HEK293 (cell line): ENCODE measurements around the gene CBY2.

Source experiments
- HOXA7 ChIP-seq: sonication (generic); formaldehyde crosslinking; IDR thresholded peaks from 2 replicates; pipeline ENCODE4 v1.8.1; 2022; ENCODE audit warnings: missing genetic modification reagents, borderline replicate concordance
- RBAK ChIP-seq: fragments of 450-650 bp; formaldehyde crosslinking; IDR thresholded peaks from 2 replicates; pipeline ENCODE4 v1.5.1; 2016; ENCODE audit warnings: missing biosample characterization, missing genetic modification characterization
- SETDB1 ChIP-seq: IDR thresholded peaks from one replicate; pipeline ENCODE4 v1.6.1; 2017; ENCODE audit warnings: mild to moderate bottlenecking, low read length, moderate library complexity, mixed read lengths; ENCODE audit not compliant: insufficient read length
- SP2 ChIP-seq: fragments of 450-650 bp; formaldehyde crosslinking; IDR thresholded peaks from 2 replicates; pipeline ENCODE4 v1.5.1; 2016; ENCODE audit warnings: missing biosample characterization, missing genetic modification characterization
- SP3 ChIP-seq: fragments of 450-650 bp; formaldehyde crosslinking; IDR thresholded peaks from 2 replicates; pipeline ENCODE4 v1.5.1; 2016; ENCODE audit warnings: missing biosample characterization, missing genetic modification characterization
- WT1 ChIP-seq: fragments of 450-650 bp; formaldehyde crosslinking; IDR thresholded peaks from 2 replicates; pipeline ENCODE4 v1.5.1; 2016; ENCODE audit warnings: missing biosample characterization, missing genetic modification characterization
- ZFP41 ChIP-seq: fragments of 450-650 bp; formaldehyde crosslinking; IDR thresholded peaks from 2 replicates; pipeline ENCODE4 v1.5.1; 2016; ENCODE audit warnings: missing biosample characterization, missing genetic modification characterization, borderline replicate concordance
- ZFP69B ChIP-seq: fragments of 450-650 bp; formaldehyde crosslinking; IDR thresholded peaks from 2 replicates; pipeline ENCODE4 v1.5.1; 2016; ENCODE audit warnings: missing biosample characterization, missing genetic modification characterization
- ZNF10 ChIP-seq: fragments of 450-650 bp; formaldehyde crosslinking; IDR thresholded peaks from 2 replicates; pipeline ENCODE4 v1.5.1; 2017; ENCODE audit warnings: missing biosample characterization, missing genetic modification characterization
- ZNF157 ChIP-seq: fragments of 450-650 bp; formaldehyde crosslinking; IDR thresholded peaks from 2 replicates; pipeline ENCODE4 v1.5.1; 2016; ENCODE audit warnings: missing biosample characterization, missing genetic modification characterization
- ZNF169 ChIP-seq: fragments of 450-650 bp; formaldehyde crosslinking; IDR thresholded peaks from 2 replicates; pipeline ENCODE4 v1.5.1; 2016; ENCODE audit warnings: missing biosample characterization, missing genetic modification characterization
- ZNF239 ChIP-seq: fragments of 450-650 bp; formaldehyde crosslinking; IDR thresholded peaks from 2 replicates; pipeline ENCODE4 v1.5.1; 2016; ENCODE audit warnings: missing biosample characterization, missing genetic modification characterization
- ZNF292 ChIP-seq: fragments of 450-650 bp; formaldehyde crosslinking; IDR thresholded peaks from 2 replicates; pipeline ENCODE4 v1.5.1; 2016; ENCODE audit warnings: low read depth, missing biosample characterization, missing genetic modification characterization, borderline replicate concordance
- ZNF311 ChIP-seq: fragments of 450-650 bp; formaldehyde crosslinking; IDR thresholded peaks from 2 replicates; pipeline ENCODE4 v1.5.1; 2017; ENCODE audit warnings: missing biosample characterization, missing genetic modification characterization, borderline replicate concordance
- ZNF350 ChIP-seq: fragments of 450-650 bp; formaldehyde crosslinking; IDR thresholded peaks from 2 replicates; pipeline ENCODE4 v1.5.0; 2017; ENCODE audit warnings: missing biosample characterization, mild to moderate bottlenecking, missing genetic modification characterization
- ZNF416 ChIP-seq: fragments of 450-650 bp; formaldehyde crosslinking; IDR thresholded peaks from 2 replicates; pipeline ENCODE4 v1.5.1; 2016; ENCODE audit warnings: missing biosample characterization, missing genetic modification characterization
- ZNF48 ChIP-seq: fragments of 450-650 bp; formaldehyde crosslinking; IDR thresholded peaks from 2 replicates; pipeline ENCODE4 v1.5.1; 2016; ENCODE audit warnings: missing biosample characterization, missing genetic modification characterization
- ZNF501 ChIP-seq: fragments of 450-650 bp; formaldehyde crosslinking; IDR thresholded peaks from 2 replicates; pipeline ENCODE4 v1.5.1; 2016; ENCODE audit warnings: missing biosample characterization, missing genetic modification characterization
- ZNF510 ChIP-seq: fragments of 450-650 bp; formaldehyde crosslinking; IDR thresholded peaks from 2 replicates; pipeline ENCODE4 v1.5.1; 2018; ENCODE audit warnings: mild to moderate bottlenecking, missing genetic modification characterization, missing biosample characterization; ENCODE audit not compliant: insufficient replicate concordance
- ZNF521 ChIP-seq: fragments of 450-650 bp; formaldehyde crosslinking; IDR thresholded peaks from 2 replicates; pipeline ENCODE4 v1.5.1; 2017; ENCODE audit warnings: missing biosample characterization, mild to moderate bottlenecking, missing genetic modification characterization
- ZNF555 ChIP-seq: fragments of 450-650 bp; formaldehyde crosslinking; conservative IDR thresholded peaks from 2 replicates; pipeline ENCODE4 v1.5.1; 2017; ENCODE audit warnings: missing biosample characterization, mild to moderate bottlenecking, missing genetic modification characterization, inconsistent platforms
- ZNF560 ChIP-seq: fragments of 450-650 bp; formaldehyde crosslinking; IDR thresholded peaks from 2 replicates; pipeline ENCODE4 v1.5.1; 2017; ENCODE audit warnings: missing biosample characterization, missing genetic modification characterization, borderline replicate concordance
- ZNF571 ChIP-seq: fragments of 450-650 bp; formaldehyde crosslinking; IDR thresholded peaks from 2 replicates; pipeline ENCODE4 v1.5.0; 2017; ENCODE audit warnings: missing biosample characterization, missing genetic modification characterization
- ZNF600 ChIP-seq: fragments of 450-650 bp; formaldehyde crosslinking; IDR thresholded peaks from 2 replicates; pipeline ENCODE4 v1.5.1; 2016; ENCODE audit warnings: missing biosample characterization, missing genetic modification characterization
- ZNF610 ChIP-seq: fragments of 450-650 bp; formaldehyde crosslinking; IDR thresholded peaks from 2 replicates; pipeline ENCODE4 v1.5.1; 2016; ENCODE audit warnings: missing biosample characterization, missing genetic modification characterization, borderline replicate concordance
- ZNF621 ChIP-seq: fragments of 450-650 bp; formaldehyde crosslinking; IDR thresholded peaks from 2 replicates; pipeline ENCODE4 v1.5.1; 2017; ENCODE audit warnings: missing biosample characterization, missing genetic modification characterization
- ZNF707 ChIP-seq: fragments of 450-650 bp; formaldehyde crosslinking; IDR thresholded peaks from 2 replicates; pipeline ENCODE4 v1.5.1; 2016; ENCODE audit warnings: missing biosample characterization, missing genetic modification characterization
- ZSCAN30 ChIP-seq: fragments of 450-650 bp; IDR thresholded peaks from 2 replicates; pipeline ENCODE4 v1.5.1; 2018; ENCODE audit warnings: missing biosample characterization, mild to moderate bottlenecking, missing genetic modification characterization, moderate library complexity
- ZXDB ChIP-seq: fragments of 450-650 bp; formaldehyde crosslinking; IDR thresholded peaks from 2 replicates; pipeline ENCODE4 v1.5.1; 2016; ENCODE audit warnings: missing biosample characterization, missing genetic modification characterization
- TF ChIP-seq, protein P1 (sequence below): fragments of 450-650 bp; formaldehyde crosslinking; IDR thresholded peaks from 2 replicates; pipeline ENCODE4 v1.5.1; 2016; ENCODE audit warnings: missing biosample characterization, missing genetic modification characterization
- TF ChIP-seq, protein P2 (sequence below): fragments of 450-650 bp; formaldehyde crosslinking; IDR thresholded peaks from 2 replicates; pipeline ENCODE4 v1.5.1; 2016; ENCODE audit warnings: missing biosample characterization, missing genetic modification characterization
- TF ChIP-seq, protein P3 (sequence below): fragments of 450-650 bp; formaldehyde crosslinking; conservative IDR thresholded peaks from 2 replicates; pipeline ENCODE4 v1.5.1; 2016; ENCODE audit warnings: low read depth, missing biosample characterization, missing genetic modification characterization
- TF ChIP-seq, protein P4 (sequence below): fragments of 450-650 bp; formaldehyde crosslinking; IDR thresholded peaks from 2 replicates; pipeline ENCODE4 v1.5.1; 2017; ENCODE audit warnings: missing biosample characterization, missing genetic modification characterization

The CBY2 gene

DNA sequence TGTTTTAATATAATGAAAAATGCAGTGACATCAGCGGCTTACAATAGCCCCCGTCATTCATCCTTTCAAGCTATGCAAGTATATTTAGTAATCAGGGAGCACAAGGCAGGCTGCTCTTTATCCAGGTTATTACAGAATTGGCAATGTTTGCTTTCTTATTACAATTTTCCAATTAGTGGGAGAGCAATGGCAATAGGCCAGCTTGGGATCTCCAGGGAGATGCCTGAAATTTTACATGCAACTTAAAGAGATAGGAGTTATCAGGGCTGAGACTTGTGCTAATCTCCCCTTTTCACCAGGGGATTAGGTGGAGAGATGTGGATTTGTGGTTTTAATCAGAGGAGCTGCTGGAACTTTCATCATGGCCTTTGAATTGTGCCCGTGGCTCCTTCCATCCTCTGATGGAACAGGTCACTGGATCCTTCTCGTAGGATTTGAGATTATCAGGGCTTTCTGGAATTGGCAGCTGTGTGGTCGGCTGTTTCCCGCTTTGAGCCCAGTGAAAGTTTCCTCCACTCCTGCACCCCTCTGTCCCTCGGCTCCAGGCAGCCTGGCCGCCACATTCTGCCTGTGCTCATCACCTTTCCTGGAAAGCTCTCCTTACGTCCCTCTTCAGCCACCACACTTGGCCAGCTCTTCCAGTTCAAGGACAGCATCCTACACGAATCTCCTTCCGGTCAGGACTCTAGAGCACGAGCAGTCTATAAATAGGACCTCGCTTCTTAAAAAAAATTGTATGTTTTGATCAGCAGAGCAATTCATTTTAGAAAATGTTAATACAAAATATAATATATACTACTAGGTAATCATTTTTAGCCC is 47.0 kb downstream of the CBY2 start (continued):
- TF ChIP-seq ZNF610 (tag by site-specific recombination) (no peak), SP2 (no peak), ZNF292 (no peak), ZNF621 (tag by site-specific recombination) (no peak), HOXA7 (CRISPR knock-in tag) (no peak), ZFP69B (tag by site-specific recombination) (no peak), ZNF510 (tag by site-specific recombination) (no peak), RBAK (no peak), ZSCAN30 (tag by site-specific recombination) (0 out of 2 replicates have a peak, but pooled peaks have one; percentile 23), ZNF600 (tag by site-specific recombination) (peak; percentile 62), ZNF311 (tag by site-specific recombination) (no peak), ZNF416 (tag by site-specific recombination) (no peak), ZNF239 (no peak), ZNF169 (tag by site-specific recombination) (no peak), ZFP41 (tag by site-specific recombination) (no peak), ZNF10 (no peak), WT1 (peak; percentile 98), ZNF555 (tag by site-specific recombination) (no peak), ZNF501 (tag by site-specific recombination) (peak; percentile 57; the same call in 1 of the 2 replicates), ZNF350 (tag by site-specific recombination) (no peak), ZNF157 (tag by site-specific recombination) (no peak), ZXDB (tag by site-specific recombination) (no peak), SP3 (tag by site-specific recombination) (no peak), ZNF560 (tag by site-specific recombination) (no peak), ZNF707 (tag by site-specific recombination) (no peak), ZNF48 (tag by site-specific recombination) (no peak), ZNF521 (no peak), ZNF571 (tag by site-specific recombination) (no peak), SETDB1 (no peak)
- TF ChIP-seq, protein P1, sequence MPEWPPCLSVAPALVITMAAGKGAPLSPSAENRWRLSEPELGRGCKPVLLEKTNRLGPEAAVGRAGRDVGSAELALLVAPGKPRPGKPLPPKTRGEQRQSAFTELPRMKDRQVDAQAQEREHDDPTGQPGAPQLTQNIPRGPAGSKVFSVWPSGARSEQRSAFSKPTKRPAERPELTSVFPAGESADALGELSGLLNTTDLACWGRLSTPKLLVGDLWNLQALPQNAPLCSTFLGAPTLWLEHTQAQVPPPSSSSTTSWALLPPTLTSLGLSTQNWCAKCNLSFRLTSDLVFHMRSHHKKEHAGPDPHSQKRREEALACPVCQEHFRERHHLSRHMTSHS = no peak
- TF ChIP-seq, protein P2, sequence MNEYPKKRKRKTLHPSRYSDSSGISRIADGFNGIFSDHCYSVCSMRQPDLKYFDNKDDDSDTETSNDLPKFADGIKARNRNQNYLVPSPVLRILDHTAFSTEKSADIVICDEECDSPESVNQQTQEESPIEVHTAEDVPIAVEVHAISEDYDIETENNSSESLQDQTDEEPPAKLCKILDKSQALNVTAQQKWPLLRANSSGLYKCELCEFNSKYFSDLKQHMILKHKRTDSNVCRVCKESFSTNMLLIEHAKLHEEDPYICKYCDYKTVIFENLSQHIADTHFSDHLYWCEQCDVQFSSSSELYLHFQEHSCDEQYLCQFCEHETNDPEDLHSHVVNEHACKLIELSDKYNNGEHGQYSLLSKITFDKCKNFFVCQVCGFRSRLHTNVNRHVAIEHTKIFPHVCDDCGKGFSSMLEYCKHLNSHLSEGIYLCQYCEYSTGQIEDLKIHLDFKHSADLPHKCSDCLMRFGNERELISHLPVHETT (tag by site-specific recombination) = no peak
- TF ChIP-seq, protein P3, sequence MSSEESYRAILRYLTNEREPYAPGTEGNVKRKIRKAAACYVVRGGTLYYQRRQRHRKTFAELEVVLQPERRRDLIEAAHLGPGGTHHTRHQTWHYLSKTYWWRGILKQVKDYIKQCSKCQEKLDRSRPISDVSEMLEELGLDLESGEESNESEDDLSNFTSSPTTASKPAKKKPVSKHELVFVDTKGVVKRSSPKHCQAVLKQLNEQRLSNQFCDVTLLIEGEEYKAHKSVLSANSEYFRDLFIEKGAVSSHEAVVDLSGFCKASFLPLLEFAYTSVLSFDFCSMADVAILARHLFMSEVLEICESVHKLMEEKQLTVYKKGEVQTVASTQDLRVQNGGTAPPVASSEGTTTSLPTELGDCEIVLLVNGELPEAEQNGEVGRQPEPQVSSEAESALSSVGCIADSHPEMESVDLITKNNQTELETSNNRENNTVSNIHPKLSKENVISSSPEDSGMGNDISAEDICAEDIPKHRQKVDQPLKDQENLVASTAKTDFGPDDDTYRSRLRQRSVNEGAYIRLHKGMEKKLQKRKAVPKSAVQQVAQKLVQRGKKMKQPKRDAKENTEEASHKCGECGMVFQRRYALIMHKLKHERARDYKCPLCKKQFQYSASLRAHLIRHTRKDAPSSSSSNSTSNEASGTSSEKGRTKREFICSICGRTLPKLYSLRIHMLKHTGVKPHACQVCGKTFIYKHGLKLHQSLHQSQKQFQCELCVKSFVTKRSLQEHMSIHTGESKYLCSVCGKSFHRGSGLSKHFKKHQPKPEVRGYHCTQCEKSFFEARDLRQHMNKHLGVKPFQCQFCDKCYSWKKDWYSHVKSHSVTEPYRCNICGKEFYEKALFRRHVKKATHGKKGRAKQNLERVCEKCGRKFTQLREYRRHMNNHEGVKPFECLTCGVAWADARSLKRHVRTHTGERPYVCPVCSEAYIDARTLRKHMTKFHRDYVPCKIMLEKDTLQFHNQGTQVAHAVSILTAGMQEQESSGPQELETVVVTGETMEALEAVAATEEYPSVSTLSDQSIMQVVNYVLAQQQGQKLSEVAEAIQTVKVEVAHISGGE (tag by site-specific recombination) = no peak
- TF ChIP-seq, protein P4, sequence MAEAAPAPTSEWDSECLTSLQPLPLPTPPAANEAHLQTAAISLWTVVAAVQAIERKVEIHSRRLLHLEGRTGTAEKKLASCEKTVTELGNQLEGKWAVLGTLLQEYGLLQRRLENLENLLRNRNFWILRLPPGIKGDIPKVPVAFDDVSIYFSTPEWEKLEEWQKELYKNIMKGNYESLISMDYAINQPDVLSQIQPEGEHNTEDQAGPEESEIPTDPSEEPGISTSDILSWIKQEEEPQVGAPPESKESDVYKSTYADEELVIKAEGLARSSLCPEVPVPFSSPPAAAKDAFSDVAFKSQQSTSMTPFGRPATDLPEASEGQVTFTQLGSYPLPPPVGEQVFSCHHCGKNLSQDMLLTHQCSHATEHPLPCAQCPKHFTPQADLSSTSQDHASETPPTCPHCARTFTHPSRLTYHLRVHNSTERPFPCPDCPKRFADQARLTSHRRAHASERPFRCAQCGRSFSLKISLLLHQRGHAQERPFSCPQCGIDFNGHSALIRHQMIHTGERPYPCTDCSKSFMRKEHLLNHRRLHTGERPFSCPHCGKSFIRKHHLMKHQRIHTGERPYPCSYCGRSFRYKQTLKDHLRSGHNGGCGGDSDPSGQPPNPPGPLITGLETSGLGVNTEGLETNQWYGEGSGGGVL (tag by site-specific recombination) = no peak
